Measurements from ENCODE around the gene STAT4. TPM values are rescaled to one million over a fixed set of nuclear protein-coding genes. Genes with fewer than 3 reads are reported as not detected.

Gene STAT4
- total RNA-seq, 1 experiment from 2014 or later, result 0.89 TPM

GRCh38 chr2:191070276-191070675 lies 80.5 kb downstream of the STAT4 start:
- no peaks in the 10 kb centered on the region for H3K36me3 ChIP-seq
- no peak overlapping the region for H3K27ac ChIP-seq
- no peaks in the 10 kb centered on the region for H3K27me3 ChIP-seq (replicated peaks)
- no peak overlapping the region for H3K4me3 ChIP-seq
- no peaks in the 10 kb centered on the region for H3K9me3 ChIP-seq (replicated peaks)
- H3K4me1 ChIP-seq (replicated peaks), result no peaks in the 10 kb centered on the region
- DNase-seq (ENCODE audit: low read depth in 1 of 2, low spot score in 2 of 2), result no peak

- no peak overlapping the region for H3K4me3 ChIP-seq
- H3K27me3 ChIP-seq (replicated peaks), result no peaks in the 10 kb centered on the region
- no peaks in the 10 kb centered on the region for H3K36me3 ChIP-seq
These were observed 81.2 kb downstream of the STAT4 start for GRCh38 chr2:191069606-191070005.

GRCh38 chr2:191066919-191067233 lies 83.9 kb downstream of the STAT4 start:
- H3K27me3 ChIP-seq (replicated peaks), result no peaks in the 10 kb centered on the region
- H3K27ac ChIP-seq, result no peak overlapping the region
- H3K9me3 ChIP-seq (replicated peaks), result no peaks in the 10 kb centered on the region
- no peaks in the 10 kb centered on the region for H3K36me3 ChIP-seq
- no peak for DNase-seq (ENCODE audit: low read depth in 1 of 2, low spot score in 2 of 2)
- H3K4me3 ChIP-seq, result no peak overlapping the region
- no peaks in the 10 kb centered on the region for H3K4me1 ChIP-seq (replicated peaks)

More at GRCh38 chr2:191069606-191070005, 81.2 kb downstream of the STAT4 start:
- Histone ChIP-seq H3K4me1 (replicated peaks) (no peaks in the 10 kb centered on the region), H3K27ac (no peak overlapping the region), H3K9me3 (replicated peaks) (no peaks in the 10 kb centered on the region)
- DNase-seq (ENCODE audit: low read depth in 1 of 2, low spot score in 2 of 2), result no peak

GRCh38 chr2:191066197-191066918 lies 84.4 kb downstream of the STAT4 start:
- H3K9me3 ChIP-seq (replicated peaks), result no peaks in the 10 kb centered on the region
- no peaks in the 10 kb centered on the region for H3K4me1 ChIP-seq (replicated peaks)
- no peak overlapping the region for H3K4me3 ChIP-seq
- H3K27ac ChIP-seq, result no peak overlapping the region
- H3K27me3 ChIP-seq (replicated peaks), result no peaks in the 10 kb centered on the region
- H3K36me3 ChIP-seq, result no peaks in the 10 kb centered on the region
- DNase-seq (ENCODE audit: low read depth in 1 of 2, low spot score in 2 of 2), result no peak

- H3K4me3 ChIP-seq, result no peak overlapping the region
- H3K36me3 ChIP-seq, result no peaks in the 10 kb centered on the region
- H3K9me3 ChIP-seq (replicated peaks), result no peaks in the 10 kb centered on the region
- no peaks in the 10 kb centered on the region for H3K27me3 ChIP-seq (replicated peaks)
- H3K27ac ChIP-seq, result no peak overlapping the region
- no peaks in the 10 kb centered on the region for H3K4me1 ChIP-seq (replicated peaks)
- DNase-seq (ENCODE audit: low read depth in 1 of 2, low spot score in 2 of 2), result no peak
These were observed 85.0 kb downstream of the STAT4 start for GRCh38 chr2:191065785-191066184.

- Histone ChIP-seq H3K36me3 (no peaks in the 10 kb centered on the region), H3K27ac (no peak overlapping the region), H3K9me3 (replicated peaks) (no peaks in the 10 kb centered on the region), H3K4me1 (replicated peaks) (no peaks in the 10 kb centered on the region), H3K4me3 (no peak overlapping the region), H3K27me3 (replicated peaks) (no peaks in the 10 kb centered on the region)
- no peak for DNase-seq (ENCODE audit: low read depth in 1 of 2, low spot score in 2 of 2)
These were observed 86.2 kb downstream of the STAT4 start for GRCh38 chr2:191064590-191064989.

GRCh38 chr2:191063584-191063983 lies 87.2 kb downstream of the STAT4 start:
- no peaks in the 10 kb centered on the region for H3K27me3 ChIP-seq (replicated peaks)
- H3K27ac ChIP-seq, result no peak overlapping the region
- no peaks in the 10 kb centered on the region for H3K9me3 ChIP-seq (replicated peaks)
- H3K36me3 ChIP-seq, result no peaks in the 10 kb centered on the region
- H3K4me1 ChIP-seq (replicated peaks), result no peaks in the 10 kb centered on the region; the same call in 1 of the 2 replicates
- no peak overlapping the region for H3K4me3 ChIP-seq
- DNase-seq (ENCODE audit: low read depth in 1 of 2, low spot score in 2 of 2), result no peak

- no peaks in the 10 kb centered on the region for H3K27me3 ChIP-seq (replicated peaks)
- H3K27ac ChIP-seq, result no peak overlapping the region
- no peaks in the 10 kb centered on the region for H3K36me3 ChIP-seq
- H3K4me1 ChIP-seq (replicated peaks), result no peaks in the 10 kb centered on the region; the same call in 1 of the 2 replicates
- no peaks in the 10 kb centered on the region for H3K9me3 ChIP-seq (replicated peaks)
- no peak for DNase-seq (ENCODE audit: low read depth in 1 of 2, low spot score in 2 of 2)
- H3K4me3 ChIP-seq, result no peak overlapping the region
These were observed 89.3 kb downstream of the STAT4 start for GRCh38 chr2:191061381-191061980.

GRCh38 chr2:191059308-191059707 lies 91.5 kb downstream of the STAT4 start:
- no peaks in the 10 kb centered on the region; the same call in 1 of the 2 replicates for H3K4me1 ChIP-seq (replicated peaks)
- no peak overlapping the region for H3K27ac ChIP-seq
- H3K27me3 ChIP-seq (replicated peaks), result no peaks in the 10 kb centered on the region
- no peak overlapping the region for H3K4me3 ChIP-seq
- no peak for DNase-seq (ENCODE audit: low read depth in 1 of 2, low spot score in 2 of 2)
- no peaks in the 10 kb centered on the region for H3K36me3 ChIP-seq
- H3K9me3 ChIP-seq (replicated peaks), result no peaks in the 10 kb centered on the region

GRCh38 chr2:191056228-191056627 lies 94.6 kb downstream of the STAT4 start:
- Histone ChIP-seq H3K9me3 (replicated peaks) (no peaks in the 10 kb centered on the region), H3K27ac (no peak overlapping the region), H3K36me3 (no peaks in the 10 kb centered on the region), H3K4me3 (no peak overlapping the region), H3K27me3 (replicated peaks) (no peaks in the 10 kb centered on the region), H3K4me1 (replicated peaks) (peaks cover 10% of the 10 kb centered on the region)
- DNase-seq (ENCODE audit: low read depth in 1 of 2, low spot score in 2 of 2), result no peak

GRCh38 chr2:191053256-191053655 lies 97.5 kb downstream of the STAT4 start:
- no peaks in the 10 kb centered on the region for H3K27me3 ChIP-seq (replicated peaks)
- peaks cover 36% of the 10 kb centered on the region for H3K4me1 ChIP-seq (replicated peaks)
- no peak overlapping the region for H3K27ac ChIP-seq
- H3K9me3 ChIP-seq (replicated peaks), result no peaks in the 10 kb centered on the region
- DNase-seq (ENCODE audit: low read depth in 1 of 2, low spot score in 2 of 2), result no peak
- no peaks in the 10 kb centered on the region for H3K36me3 ChIP-seq
- H3K4me3 ChIP-seq, result no peak overlapping the region

GRCh38 chr2:191051825-191052778 lies 98.7 kb downstream of the STAT4 start:
- no peak overlapping the region for H3K4me3 ChIP-seq
- no peaks in the 10 kb centered on the region for H3K27me3 ChIP-seq (replicated peaks)
- peak in 1 of 2 experiments; percentile 71 for DNase-seq (ENCODE audit: low read depth in 1 of 2, low spot score in 2 of 2)
- H3K27ac ChIP-seq, result peak overlapping the region; percentile 95
- no peaks in the 10 kb centered on the region for H3K9me3 ChIP-seq (replicated peaks)
- peaks cover 48% of the 10 kb centered on the region for H3K4me1 ChIP-seq (replicated peaks)
- no peaks in the 10 kb centered on the region for H3K36me3 ChIP-seq

GRCh38 chr2:191051177-191051576 lies 99.6 kb downstream of the STAT4 start:
- Histone ChIP-seq H3K27ac (peak overlapping the region; percentile 95), H3K4me3 (no peak overlapping the region), H3K27me3 (replicated peaks) (no peaks in the 10 kb centered on the region), H3K36me3 (no peaks in the 10 kb centered on the region), H3K9me3 (replicated peaks) (no peaks in the 10 kb centered on the region), H3K4me1 (replicated peaks) (peaks cover 55% of the 10 kb centered on the region)
- no peak for DNase-seq (ENCODE audit: low read depth in 1 of 2, low spot score in 2 of 2)

- Histone ChIP-seq H3K36me3 (no peaks in the 10 kb centered on the region), H3K4me3 (no peak overlapping the region), H3K27ac (peak overlapping the region; percentile 95), H3K9me3 (replicated peaks) (no peaks in the 10 kb centered on the region), H3K27me3 (replicated peaks) (no peaks in the 10 kb centered on the region), H3K4me1 (replicated peaks) (peaks cover 60% of the 10 kb centered on the region)
- no peak for DNase-seq (ENCODE audit: low read depth in 1 of 2, low spot score in 2 of 2)
These were observed 100.2 kb downstream of the STAT4 start for GRCh38 chr2:191050640-191050987.
